ENCODE results near the gene BTBD8.

BTBD8 gene

GRCh38 chr1:92186081-92186480, 105.9 kb downstream of the BTBD8 start:
- TF ChIP-seq, protein P1, sequence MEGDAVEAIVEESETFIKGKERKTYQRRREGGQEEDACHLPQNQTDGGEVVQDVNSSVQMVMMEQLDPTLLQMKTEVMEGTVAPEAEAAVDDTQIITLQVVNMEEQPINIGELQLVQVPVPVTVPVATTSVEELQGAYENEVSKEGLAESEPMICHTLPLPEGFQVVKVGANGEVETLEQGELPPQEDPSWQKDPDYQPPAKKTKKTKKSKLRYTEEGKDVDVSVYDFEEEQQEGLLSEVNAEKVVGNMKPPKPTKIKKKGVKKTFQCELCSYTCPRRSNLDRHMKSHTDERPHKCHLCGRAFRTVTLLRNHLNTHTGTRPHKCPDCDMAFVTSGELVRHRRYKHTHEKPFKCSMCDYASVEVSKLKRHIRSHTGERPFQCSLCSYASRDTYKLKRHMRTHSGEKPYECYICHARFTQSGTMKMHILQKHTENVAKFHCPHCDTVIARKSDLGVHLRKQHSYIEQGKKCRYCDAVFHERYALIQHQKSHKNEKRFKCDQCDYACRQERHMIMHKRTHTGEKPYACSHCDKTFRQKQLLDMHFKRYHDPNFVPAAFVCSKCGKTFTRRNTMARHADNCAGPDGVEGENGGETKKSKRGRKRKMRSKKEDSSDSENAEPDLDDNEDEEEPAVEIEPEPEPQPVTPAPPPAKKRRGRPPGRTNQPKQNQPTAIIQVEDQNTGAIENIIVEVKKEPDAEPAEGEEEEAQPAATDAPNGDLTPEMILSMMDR (IDR thresholded peaks at IDR 0.05; ENCODE audit: low read depth, low read length): no peak
- DNase-seq (ENCODE audit: extremely low read depth, low read depth): no peak

GRCh38 chr1:92188436-92189255, 108.5 kb downstream of the BTBD8 start:
- TF ChIP-seq, protein P1 (IDR thresholded peaks at IDR 0.05; ENCODE audit: low read depth, low read length): no peak
- no peak for DNase-seq (ENCODE audit: extremely low read depth, low read depth)

DNA sequence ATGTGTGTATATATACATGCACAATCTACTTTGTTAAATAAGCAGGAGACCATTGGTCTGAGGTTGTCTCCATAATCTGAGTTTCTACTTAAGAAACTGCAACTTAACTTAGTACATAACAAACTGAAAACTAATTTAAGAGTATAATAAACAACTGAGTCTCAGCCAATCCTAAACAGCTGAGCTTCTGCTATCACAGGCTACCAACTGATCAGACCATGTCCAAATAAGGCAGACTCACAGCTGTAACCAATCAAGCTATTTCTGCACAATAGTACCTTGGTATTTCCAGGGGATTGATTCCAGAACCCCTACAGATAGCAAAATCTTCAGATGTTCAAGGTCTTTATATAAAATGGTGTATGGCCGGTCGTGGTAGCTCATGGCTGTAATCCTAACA, 111.6 kb downstream of the BTBD8 start:
- no peak for DNase-seq (ENCODE audit: extremely low read depth, low read depth)
- TF ChIP-seq, protein P1 (IDR thresholded peaks at IDR 0.05; ENCODE audit: low read depth, low read length): no peak

GRCh38 chr1:92192246-92192645, 112.1 kb downstream of the BTBD8 start:
- no peak for DNase-seq (ENCODE audit: extremely low read depth, low read depth)
- TF ChIP-seq, protein P1 (IDR thresholded peaks at IDR 0.05; ENCODE audit: low read depth, low read length): no peak

GRCh38 chr1:92194511-92194910, 114.4 kb downstream of the BTBD8 start:
- DNase-seq (ENCODE audit: extremely low read depth, low read depth): no peak
- TF ChIP-seq, protein P1 (IDR thresholded peaks at IDR 0.05; ENCODE audit: low read depth, low read length): no peak

DNA sequence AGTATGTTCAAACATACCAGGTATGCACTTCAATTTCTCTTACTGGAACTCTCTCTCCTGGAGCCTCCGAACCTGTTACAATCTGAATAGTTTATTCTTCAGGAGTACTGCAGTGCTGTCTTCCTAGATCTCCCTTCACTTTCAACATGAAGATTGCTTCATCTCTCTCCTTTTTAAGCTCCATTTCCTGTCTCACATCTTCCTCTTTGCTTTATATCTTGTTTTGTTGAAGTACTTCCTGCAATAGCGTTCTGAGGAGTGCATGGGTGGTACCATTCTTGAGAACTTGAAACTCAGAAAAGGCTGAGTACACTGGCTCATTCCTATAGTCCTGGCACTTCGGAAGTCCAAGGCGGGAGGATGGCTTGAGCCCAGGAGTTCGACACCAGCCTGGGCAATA, 121.8 kb downstream of the BTBD8 start:
- no peak for DNase-seq (ENCODE audit: extremely low read depth, low read depth)
- TF ChIP-seq, protein P1 (IDR thresholded peaks at IDR 0.05; ENCODE audit: low read depth, low read length): no peak

- TF ChIP-seq, protein P1 (IDR thresholded peaks at IDR 0.05; ENCODE audit: low read depth, low read length): no peak
- DNase-seq (ENCODE audit: extremely low read depth, low read depth): no peak
Observed at GRCh38 chr1:92203105-92203504, 123.0 kb downstream of the BTBD8 start.
